Measurements from ENCODE around the gene STOML3.

DNA sequence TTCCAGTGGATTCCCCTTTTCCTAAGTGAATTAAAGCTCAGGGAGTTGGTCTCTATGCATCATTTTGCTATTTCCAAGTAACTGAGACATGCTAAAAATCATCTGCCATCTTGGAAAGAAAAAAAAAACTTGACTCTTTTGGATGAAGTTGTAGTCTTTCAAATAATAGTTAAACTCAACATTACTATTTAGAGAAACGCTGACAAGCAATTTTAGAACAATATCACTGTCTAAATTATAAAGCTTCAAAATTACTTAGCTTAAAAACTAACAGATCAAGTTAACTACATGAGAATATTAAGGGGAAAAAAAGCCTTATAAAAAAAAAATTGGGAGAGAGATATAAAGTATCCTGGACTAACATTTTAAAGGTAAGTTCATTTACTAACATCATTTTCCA is 68.5 kb downstream of the STOML3 start:
- TF ChIP-seq POLR2A (IDR thresholded peaks at IDR 0.05) = no peak
- TF ChIP-seq, protein P1, sequence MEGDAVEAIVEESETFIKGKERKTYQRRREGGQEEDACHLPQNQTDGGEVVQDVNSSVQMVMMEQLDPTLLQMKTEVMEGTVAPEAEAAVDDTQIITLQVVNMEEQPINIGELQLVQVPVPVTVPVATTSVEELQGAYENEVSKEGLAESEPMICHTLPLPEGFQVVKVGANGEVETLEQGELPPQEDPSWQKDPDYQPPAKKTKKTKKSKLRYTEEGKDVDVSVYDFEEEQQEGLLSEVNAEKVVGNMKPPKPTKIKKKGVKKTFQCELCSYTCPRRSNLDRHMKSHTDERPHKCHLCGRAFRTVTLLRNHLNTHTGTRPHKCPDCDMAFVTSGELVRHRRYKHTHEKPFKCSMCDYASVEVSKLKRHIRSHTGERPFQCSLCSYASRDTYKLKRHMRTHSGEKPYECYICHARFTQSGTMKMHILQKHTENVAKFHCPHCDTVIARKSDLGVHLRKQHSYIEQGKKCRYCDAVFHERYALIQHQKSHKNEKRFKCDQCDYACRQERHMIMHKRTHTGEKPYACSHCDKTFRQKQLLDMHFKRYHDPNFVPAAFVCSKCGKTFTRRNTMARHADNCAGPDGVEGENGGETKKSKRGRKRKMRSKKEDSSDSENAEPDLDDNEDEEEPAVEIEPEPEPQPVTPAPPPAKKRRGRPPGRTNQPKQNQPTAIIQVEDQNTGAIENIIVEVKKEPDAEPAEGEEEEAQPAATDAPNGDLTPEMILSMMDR (IDR thresholded peaks at IDR 0.05) = no peak

All from body of pancreas (tissue), 4 donors.